K562 (cell line): ENCODE data around the gene CCDC93. TPM values are rescaled to one million over a fixed set of nuclear protein-coding genes. Genes with fewer than 3 reads are reported as not detected.

Experiments used
- CBFA2T2 ChIP-seq: fragments of 450-650 bp; conservative IDR thresholded peaks from 2 replicates; pipeline ENCODE4 v1.6.1; 2017; ENCODE audit warnings: mild to moderate bottlenecking
- CEBPB ChIP-seq: fragments of 450-650 bp; IDR thresholded peaks from 2 replicates; pipeline ENCODE4 v1.6.1; 2016; ENCODE audit warnings: missing genetic modification characterization, missing compliant biosample characterization
- MCM2 ChIP-seq: fragments of 450-650 bp; IDR thresholded peaks from 2 replicates; pipeline ENCODE4 v1.6.1; 2017; ENCODE audit warnings: low read depth, mild to moderate bottlenecking
- OTX1 ChIP-seq: fragments of 450-650 bp; formaldehyde crosslinking; IDR thresholded peaks from 2 replicates; pipeline ENCODE4 v1.4.0; 2022; ENCODE audit warnings: mild to moderate bottlenecking
- PHF21A ChIP-seq: fragments of 450-650 bp; IDR thresholded peaks from 2 replicates; pipeline ENCODE4 v1.6.1; 2017; ENCODE audit warnings: low read depth, borderline replicate concordance
- ZBTB1 ChIP-seq: sonication (generic); formaldehyde crosslinking; IDR thresholded peaks from 2 replicates; pipeline ENCODE4 v1.8.1; 2023; ENCODE audit warnings: missing genetic modification reagents, low read depth, mild to moderate bottlenecking, borderline replicate concordance
- ZFX ChIP-seq: sonication (generic); formaldehyde crosslinking; IDR thresholded peaks from 2 replicates; pipeline ENCODE4 v1.8.0; 2022; ENCODE audit warnings: mild to moderate bottlenecking, missing genetic modification reagents, moderate library complexity
- ZNF146 ChIP-seq: IDR thresholded peaks from one replicate; pipeline ENCODE4 v1.6.1; 2018; ENCODE audit warnings: missing compliant biosample characterization; ENCODE audit not compliant: unreplicated experiment
- polyA plus RNA-seq, 8 experiments: library from polyadenylated mRNA; depleted of rRNA in 4 of 8; stranded (reverse) in 5 of 8; unstranded in 3 of 8; fragments of >200 nt; fragmentation: Nextera tagmentation in 2 of 8; fragmentation: Illumina TruSeq in 1 of 8; extraction: Ambion mirVana in 2 of 8; extraction: Trizol in 1 of 8; gene quantifications; 2 replicates each; pipeline versions ENCODE4 v1.2.1 to v1.2.3, GENCODE V29; 2011 to 2014; ENCODE audit warnings: inconsistent platforms in 1 of 8, missing spikeins in 1 of 8
- total RNA-seq, 7 experiments: library from RNA; depleted of rRNA in 6 of 7; stranded (reverse); fragments of >200 nt in 6 of 7; fragmentation: Illumina TruSeq in 2 of 7; extraction: Trizol in 2 of 7; gene quantifications; 2 replicates each; pipeline versions ENCODE4 v1.2.1 to v1.2.3, GENCODE V29; 2011 to 2021; ENCODE audit warnings: low replicate concordance in 1 of 7
- TF ChIP-seq, protein P1 (sequence below), 2 experiments: fragments of 450-650 bp; formaldehyde crosslinking in 1 of 2; IDR thresholded peaks; 2 replicates each; pipeline versions ENCODE4 v1.4.0 to v1.6.1; 2014 to 2020; ENCODE audit warnings: mild to moderate bottlenecking in 2 of 2, borderline replicate concordance in 1 of 2, low read depth in 1 of 2
- TF ChIP-seq, protein P2 (sequence below), 3 experiments: IDR thresholded peaks in 2 of 3; conservative IDR thresholded peaks in 1 of 3; 2 replicates each; pipeline ENCODE4 v1.5.1; 2011 to 2012; ENCODE audit warnings: low read length in 3 of 3, mild to moderate bottlenecking in 3 of 3, control low read depth in 2 of 3, improper control_type of control experiment in 1 of 3, inconsistent platforms in 1 of 3, low read depth in 1 of 3, mixed read lengths in 1 of 3, moderate library complexity in 1 of 3; ENCODE audit not compliant: insufficient read depth in 2 of 3

Gene CCDC93
- total and polyA plus RNA-seq, 9 of the 15 experiments (the other 6 are each of a cell fraction or from before 2014, with no cell fraction given) = 3.3 to 19.3 (median 12.4) TPM

DNA sequence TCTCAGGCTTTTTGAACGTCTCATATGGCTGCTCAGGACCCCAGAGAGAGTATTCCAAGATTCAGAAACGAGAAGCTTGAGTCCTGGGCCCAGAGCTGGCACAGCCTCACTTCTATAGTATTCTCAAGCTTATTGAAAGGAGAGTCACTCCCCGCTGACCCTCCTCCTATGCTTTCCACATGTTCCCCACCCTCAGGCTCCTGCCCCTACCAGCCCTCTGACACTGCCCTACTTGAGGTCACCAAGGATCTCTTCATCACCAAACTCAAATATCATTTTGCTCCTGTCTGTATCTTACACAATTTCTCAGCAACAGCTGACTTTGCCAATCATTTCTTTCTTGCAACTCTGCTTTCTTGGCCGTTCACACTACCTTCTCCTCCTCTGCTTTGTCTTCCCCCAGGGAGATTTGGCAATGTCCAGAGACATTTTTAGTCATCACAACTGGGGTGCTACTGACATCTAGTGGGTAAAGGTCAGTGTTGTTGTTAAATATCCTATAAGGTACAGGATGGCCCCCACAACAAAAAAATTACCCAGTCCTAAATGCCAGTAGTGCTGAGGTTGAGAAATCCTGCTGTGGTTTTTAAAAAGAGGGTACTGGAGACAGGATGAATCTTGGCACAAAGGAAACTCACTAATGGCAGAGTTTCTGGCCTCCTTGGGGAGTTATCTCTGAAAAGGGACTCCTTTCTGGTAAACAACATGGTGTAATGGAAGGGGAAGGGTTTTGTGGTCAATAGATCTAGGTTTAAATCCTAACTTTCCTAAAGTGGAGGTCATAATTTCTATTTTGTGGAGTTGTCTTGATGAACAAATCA, 47.5 kb upstream of the CCDC93 start (continued):
- TF ChIP-seq, protein P1, sequence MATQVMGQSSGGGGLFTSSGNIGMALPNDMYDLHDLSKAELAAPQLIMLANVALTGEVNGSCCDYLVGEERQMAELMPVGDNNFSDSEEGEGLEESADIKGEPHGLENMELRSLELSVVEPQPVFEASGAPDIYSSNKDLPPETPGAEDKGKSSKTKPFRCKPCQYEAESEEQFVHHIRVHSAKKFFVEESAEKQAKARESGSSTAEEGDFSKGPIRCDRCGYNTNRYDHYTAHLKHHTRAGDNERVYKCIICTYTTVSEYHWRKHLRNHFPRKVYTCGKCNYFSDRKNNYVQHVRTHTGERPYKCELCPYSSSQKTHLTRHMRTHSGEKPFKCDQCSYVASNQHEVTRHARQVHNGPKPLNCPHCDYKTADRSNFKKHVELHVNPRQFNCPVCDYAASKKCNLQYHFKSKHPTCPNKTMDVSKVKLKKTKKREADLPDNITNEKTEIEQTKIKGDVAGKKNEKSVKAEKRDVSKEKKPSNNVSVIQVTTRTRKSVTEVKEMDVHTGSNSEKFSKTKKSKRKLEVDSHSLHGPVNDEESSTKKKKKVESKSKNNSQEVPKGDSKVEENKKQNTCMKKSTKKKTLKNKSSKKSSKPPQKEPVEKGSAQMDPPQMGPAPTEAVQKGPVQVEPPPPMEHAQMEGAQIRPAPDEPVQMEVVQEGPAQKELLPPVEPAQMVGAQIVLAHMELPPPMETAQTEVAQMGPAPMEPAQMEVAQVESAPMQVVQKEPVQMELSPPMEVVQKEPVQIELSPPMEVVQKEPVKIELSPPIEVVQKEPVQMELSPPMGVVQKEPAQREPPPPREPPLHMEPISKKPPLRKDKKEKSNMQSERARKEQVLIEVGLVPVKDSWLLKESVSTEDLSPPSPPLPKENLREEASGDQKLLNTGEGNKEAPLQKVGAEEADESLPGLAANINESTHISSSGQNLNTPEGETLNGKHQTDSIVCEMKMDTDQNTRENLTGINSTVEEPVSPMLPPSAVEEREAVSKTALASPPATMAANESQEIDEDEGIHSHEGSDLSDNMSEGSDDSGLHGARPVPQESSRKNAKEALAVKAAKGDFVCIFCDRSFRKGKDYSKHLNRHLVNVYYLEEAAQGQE (IDR thresholded peaks at IDR 0.05; ENCODE audit: borderline replicate concordance) = 0 out of 2 replicates have a peak, but pooled peaks have one; percentile 8
- TF ChIP-seq, protein P1 (CRISPR knock-in tag; IDR thresholded peaks at IDR 0.05; ENCODE audit: low read depth) = no peak
- TF ChIP-seq ZNF146 (no peak), ZFX (CRISPR knock-in tag) (no peak), PHF21A (no peak), CEBPB (peak; percentile 51), CBFA2T2 (no peak), OTX1 (CRISPR knock-in tag) (no peak), MCM2 (no peak), ZBTB1 (CRISPR knock-in tag) (no peak)
- TF ChIP-seq, protein P2, sequence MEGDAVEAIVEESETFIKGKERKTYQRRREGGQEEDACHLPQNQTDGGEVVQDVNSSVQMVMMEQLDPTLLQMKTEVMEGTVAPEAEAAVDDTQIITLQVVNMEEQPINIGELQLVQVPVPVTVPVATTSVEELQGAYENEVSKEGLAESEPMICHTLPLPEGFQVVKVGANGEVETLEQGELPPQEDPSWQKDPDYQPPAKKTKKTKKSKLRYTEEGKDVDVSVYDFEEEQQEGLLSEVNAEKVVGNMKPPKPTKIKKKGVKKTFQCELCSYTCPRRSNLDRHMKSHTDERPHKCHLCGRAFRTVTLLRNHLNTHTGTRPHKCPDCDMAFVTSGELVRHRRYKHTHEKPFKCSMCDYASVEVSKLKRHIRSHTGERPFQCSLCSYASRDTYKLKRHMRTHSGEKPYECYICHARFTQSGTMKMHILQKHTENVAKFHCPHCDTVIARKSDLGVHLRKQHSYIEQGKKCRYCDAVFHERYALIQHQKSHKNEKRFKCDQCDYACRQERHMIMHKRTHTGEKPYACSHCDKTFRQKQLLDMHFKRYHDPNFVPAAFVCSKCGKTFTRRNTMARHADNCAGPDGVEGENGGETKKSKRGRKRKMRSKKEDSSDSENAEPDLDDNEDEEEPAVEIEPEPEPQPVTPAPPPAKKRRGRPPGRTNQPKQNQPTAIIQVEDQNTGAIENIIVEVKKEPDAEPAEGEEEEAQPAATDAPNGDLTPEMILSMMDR (IDR thresholded peaks at IDR 0.05 in 2 of 3, conservative IDR thresholded peaks at IDR 0.05 in 1 of 3; ENCODE audit: insufficient read depth in 2 of 3, low read depth in 1 of 3, low read length in 3 of 3) = peak; percentile 29 to 55 (median 42); a peak in 4 of 6 replicates
